ENCODE data around the gene OSGEPL1. TPM values are rescaled to one million over a fixed set of nuclear protein-coding genes. Genes with fewer than 3 reads are reported as not detected.
"Not testable (repeated sequence)": the region's sequence is repeated elsewhere in the genome, so short reads cannot be mapped to it uniquely, and the experiment has no call there.

Gene OSGEPL1
- total RNA-seq, 2 experiments from 2014 or later, result 14.3 to 15.5 TPM

DNA sequence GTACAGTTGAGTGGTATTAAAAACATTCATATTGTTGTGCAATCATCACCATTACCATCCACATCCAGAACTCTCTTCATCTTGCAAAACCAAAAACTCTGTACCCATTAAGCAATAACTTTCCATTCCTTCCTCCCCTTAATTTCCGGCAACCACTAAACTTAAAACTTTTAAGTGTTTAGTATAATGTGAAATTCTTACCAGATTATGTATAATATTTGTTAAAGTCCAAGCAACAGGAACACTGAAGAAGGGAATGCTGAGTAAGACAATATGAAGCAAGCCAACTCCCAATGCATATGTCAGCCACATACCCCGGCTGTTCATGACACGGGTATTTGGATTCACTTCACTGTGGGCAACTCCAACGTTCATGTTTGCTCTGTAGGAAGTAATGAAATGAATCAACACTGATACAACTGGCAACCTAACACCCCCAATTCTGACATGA is 19.7 kb upstream of the OSGEPL1 start:
- no peak for DNase-seq
- H3K4me1 Mint-ChIP-seq, result peaks cover 39% of the 10 kb centered on the region
- H3K27me3 Mint-ChIP-seq, result no peaks in the 10 kb centered on the region
- peaks cover 32% of the 10 kb centered on the region for H3K36me3 Mint-ChIP-seq
- H3K4me3 Mint-ChIP-seq, result peak overlapping the region; percentile 94
- ATAC-seq (ENCODE audit: low read depth), result no peak
- H3K9me3 Mint-ChIP-seq, result no peaks in the 10 kb centered on the region
- H3K27ac Mint-ChIP-seq, result peak overlapping the region; percentile 65
- POLR2A ChIA-PET, result interaction anchor here (1.1 to 2.4 kb wide), 3 partner anchors 14 to 20 kb away, joined by 3 to 42 read pairs (median 10); partner anchors contain the start of gene OSGEPL1

DNA sequence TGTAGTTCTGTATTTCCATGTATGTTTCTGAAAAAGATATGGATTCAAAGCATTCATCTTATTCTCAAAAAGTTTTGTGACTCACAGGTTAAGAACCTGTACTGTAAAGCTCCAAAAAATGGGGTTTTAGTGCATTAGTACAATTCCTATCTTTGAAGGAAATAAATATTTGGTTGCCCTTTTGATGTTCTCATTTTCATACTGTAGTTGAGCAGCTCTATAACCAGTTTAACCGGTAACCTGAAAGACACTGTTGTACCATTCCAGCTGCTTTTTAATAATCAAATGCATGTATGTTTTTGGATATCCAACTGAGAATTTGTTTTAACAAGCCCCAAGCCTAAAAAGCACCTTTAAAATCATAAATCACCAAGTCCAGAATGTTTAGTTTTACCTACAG is 9.6 kb upstream of the OSGEPL1 start:
- POLR2A ChIA-PET, result interaction anchor here (0.7 kb wide), 1 partner anchor 10 kb away, joined by 3 read pairs; the partner anchor contains the start of gene OSGEPL1
- Mint-ChIP-seq H3K4me1 (peaks cover 2% of the 10 kb centered on the region), H3K27me3 (no peaks in the 10 kb centered on the region), H3K27ac (no peak overlapping the region), H3K36me3 (peaks cover 23% of the 10 kb centered on the region), H3K9me3 (no peaks in the 10 kb centered on the region), H3K4me3 (no peak overlapping the region)
- no peak for DNase-seq
- no peak for ATAC-seq (ENCODE audit: low read depth)

DNA sequence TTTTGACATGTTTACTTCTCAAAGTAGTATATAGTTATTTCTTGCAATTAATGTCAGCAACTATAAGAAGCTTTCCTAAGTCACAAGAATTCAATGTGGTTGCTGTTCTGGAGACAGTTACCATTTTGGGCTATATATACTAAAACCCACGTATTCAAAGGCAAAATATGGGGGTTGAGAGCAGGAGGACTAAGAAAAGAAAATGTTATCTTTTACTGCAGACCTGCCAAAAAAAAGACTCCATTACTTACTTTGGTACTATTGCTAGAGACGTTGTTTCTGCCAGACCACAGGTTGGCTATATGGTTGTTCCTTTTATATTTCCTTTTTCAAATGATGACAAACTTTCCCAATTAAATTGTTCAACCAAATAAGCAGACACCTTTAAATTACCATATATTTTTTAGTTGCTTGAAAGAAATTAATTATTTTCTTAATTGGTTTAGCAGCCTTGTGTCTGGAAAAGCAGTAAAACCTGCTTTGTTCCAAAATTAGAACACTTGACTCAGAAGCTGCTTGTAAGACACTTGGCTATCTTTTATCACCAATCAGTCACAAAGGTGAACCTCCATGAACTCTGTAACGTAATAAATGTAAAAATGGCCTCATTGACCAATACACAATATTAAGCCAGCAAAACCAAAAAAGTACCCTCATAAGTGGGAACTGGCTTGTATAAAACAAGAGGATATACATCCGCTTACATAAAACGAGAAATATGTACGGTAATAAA is 8.2 kb upstream of the OSGEPL1 start:
- Mint-ChIP-seq H3K4me1 (no peaks in the 10 kb centered on the region), H3K4me3 (no peak overlapping the region), H3K27me3 (no peaks in the 10 kb centered on the region), H3K27ac (no peak overlapping the region), H3K9me3 (no peaks in the 10 kb centered on the region), H3K36me3 (peaks cover 23% of the 10 kb centered on the region)
- ATAC-seq (ENCODE audit: low read depth) (no peak), DNase-seq (no peak)
- POLR2A ChIA-PET, result no interaction called here

DNA sequence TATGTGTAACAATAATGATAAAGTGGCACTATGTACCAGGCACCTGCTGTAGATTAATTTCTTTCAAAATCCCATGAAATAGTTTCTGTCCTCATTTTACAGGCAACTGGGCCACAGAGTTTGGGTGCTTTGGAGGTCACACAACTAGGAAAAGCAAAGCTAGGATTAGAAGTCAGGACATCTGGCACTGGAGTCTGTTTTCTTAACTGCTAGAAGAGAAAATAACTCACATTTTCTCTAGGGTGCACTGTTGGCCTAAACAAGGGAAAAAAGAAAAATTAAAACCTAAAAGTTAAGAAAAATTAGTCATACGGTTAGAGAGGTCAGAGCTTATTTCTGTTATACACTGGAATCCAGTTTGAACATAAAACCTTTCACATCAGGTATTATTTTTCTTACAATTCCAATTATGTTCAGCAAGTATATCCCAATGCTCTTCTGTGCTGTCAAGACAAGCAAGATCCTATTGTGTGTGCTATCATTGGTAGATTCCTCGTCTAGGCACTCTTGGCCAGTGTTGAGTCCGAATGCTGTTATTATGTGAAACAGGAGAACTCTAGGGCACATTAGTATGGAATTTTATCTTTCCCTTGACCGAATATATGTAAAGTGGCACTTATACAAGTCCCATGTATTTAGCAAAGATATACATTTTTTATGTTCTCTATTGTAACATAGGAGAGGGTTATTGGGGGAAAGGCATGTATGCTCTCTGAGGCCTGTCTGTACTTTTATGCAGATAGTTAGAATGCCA is 1.5 kb upstream of the OSGEPL1 start:
- Mint-ChIP-seq H3K36me3 (peaks cover 15% of the 10 kb centered on the region), H3K27me3 (no peaks in the 10 kb centered on the region), H3K4me1 (peaks cover 11% of the 10 kb centered on the region), H3K27ac (peak overlapping the region; percentile 38), H3K9me3 (no peaks in the 10 kb centered on the region), H3K4me3 (peak overlapping the region; percentile 22)
- ATAC-seq (ENCODE audit: low read depth) (no peak), DNase-seq (no peak)
- POLR2A ChIA-PET, result interaction anchor here (1.6 kb wide), 1 partner anchor 19 kb away, joined by 10 read pairs; the partner anchor contains the start of genes ORMDL1 and PMS1

DNA sequence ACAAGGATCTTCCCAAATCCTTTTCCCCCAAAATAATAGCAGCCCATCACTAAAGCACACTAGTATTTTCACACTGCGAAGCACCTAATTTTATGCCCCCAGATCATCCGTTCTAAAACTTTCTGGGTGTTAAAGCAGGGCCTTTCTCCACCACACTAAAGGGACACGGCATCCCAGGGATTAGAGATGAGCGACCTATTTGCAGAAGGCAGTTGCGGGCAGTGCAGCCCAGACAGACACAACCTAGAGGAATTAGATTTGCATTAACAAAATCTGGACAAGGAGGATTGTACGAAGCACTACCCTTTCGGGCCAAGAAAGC is 402 bp downstream of the OSGEPL1 start:
- peak overlapping the region; percentile 88 for H3K4me3 Mint-ChIP-seq
- no peak for ATAC-seq (ENCODE audit: low read depth)
- H3K4me1 Mint-ChIP-seq, result peaks cover 11% of the 10 kb centered on the region

DNA sequence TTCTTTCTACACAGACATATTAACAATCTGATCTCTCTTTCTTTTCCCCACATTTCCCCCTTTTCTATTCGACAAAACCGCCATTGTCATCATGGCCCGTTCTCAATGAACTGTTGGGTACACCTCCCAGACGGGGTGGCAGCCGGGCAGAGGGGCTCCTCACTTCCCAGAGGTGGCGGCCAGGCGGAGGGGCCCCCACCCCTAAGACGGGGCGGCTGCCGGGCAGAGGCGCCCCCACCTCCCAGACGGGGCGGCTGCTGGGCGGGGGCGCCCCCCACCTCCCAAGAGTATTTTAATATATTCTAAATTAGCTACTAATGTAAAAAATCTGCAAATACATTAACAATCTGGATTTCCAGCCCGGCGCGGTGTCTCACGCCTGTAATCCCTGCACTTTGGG is 2.4 kb downstream of the OSGEPL1 start:
- H3K9me3 Mint-ChIP-seq; H3K27me3 Mint-ChIP-seq; DNase-seq; ATAC-seq (ENCODE audit: low read depth); POLR2A ChIA-PET; H3K27ac Mint-ChIP-seq; H3K4me3 Mint-ChIP-seq: not testable (repeated sequence)
- Mint-ChIP-seq H3K36me3 (peaks cover 10% of the 10 kb centered on the region), H3K4me1 (peaks cover 11% of the 10 kb centered on the region)

More for the DNA sequence above, 402 bp downstream of the OSGEPL1 start:
- H3K27me3 Mint-ChIP-seq, result no peaks in the 10 kb centered on the region
- DNase-seq, result no peak
- H3K9me3 Mint-ChIP-seq, result no peaks in the 10 kb centered on the region
- POLR2A ChIA-PET, result interaction anchor here (0.8 to 2.3 kb wide), 12 partner anchors 10 to 321 kb away, joined by 3 to 42 read pairs (median 4); partner anchors contain the start of genes ASNSD1, ORMDL1, PMS1 and SLC40A1
- H3K36me3 Mint-ChIP-seq, result peaks cover 17% of the 10 kb centered on the region
- H3K27ac Mint-ChIP-seq, result peak overlapping the region; percentile 98

DNA sequence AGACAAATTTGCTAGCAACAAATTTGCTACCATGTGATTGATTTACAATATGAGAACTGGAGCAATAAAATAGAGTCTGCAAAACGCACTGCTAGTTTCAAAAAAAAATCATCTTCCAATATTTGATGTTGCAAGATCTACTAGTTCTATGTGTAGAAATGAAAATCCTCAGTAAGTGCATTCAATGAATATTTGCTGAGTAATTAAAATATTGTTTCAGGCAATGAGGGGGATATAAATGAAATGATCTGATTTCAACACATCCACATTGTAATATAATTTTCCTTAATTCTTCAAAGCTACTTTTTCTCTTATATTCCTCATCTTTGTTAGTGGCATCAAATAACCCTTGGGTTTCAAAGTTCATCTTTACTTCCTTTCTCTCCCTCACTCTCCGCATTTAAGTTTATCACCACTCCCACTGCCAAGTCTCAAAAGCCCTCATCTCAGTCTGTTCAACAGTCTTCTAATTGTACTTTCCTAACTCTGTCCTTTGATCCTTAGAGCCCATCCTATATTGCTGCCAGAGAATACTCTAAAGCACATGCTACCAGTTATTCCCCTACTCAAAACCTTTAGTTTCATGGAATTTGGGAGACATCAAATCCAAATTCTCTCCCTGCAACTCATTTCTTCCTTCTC is 6.2 kb downstream of the OSGEPL1 start:
- Mint-ChIP-seq H3K27me3 (no peaks in the 10 kb centered on the region), H3K36me3 (peaks cover 10% of the 10 kb centered on the region), H3K4me1 (peaks cover 3% of the 10 kb centered on the region), H3K9me3 (no peaks in the 10 kb centered on the region), H3K27ac (no peak overlapping the region), H3K4me3 (no peak overlapping the region)
- POLR2A ChIA-PET, result no interaction called here
- no peak for DNase-seq
- ATAC-seq (ENCODE audit: low read depth), result no peak

DNA sequence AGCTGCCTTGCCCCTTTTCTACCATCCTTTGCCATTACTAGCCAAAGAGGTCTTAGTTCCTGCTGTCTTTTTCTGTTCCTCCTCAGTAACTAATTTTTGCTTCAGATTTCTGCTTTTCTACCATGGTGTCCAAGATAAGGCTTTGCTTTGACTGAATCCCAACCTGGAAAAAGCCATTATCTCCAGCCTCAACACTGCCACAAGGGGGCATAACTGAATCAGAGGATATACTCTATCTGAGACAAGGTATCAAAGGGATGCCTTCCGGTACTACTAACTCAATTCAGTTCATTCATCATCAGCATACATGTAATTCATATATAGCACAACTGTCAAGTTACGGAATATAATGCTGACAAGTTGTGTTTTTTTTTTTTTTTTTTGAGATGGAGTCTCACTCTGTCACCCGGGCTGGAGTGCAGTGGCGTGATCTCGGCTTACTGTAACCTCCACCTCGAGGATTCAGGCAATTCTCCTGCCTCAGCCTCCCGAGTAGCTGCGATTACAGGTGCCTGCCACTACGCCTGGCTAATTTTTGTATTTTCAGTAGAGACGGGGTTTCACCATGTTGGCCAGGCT is 11.4 kb downstream of the OSGEPL1 start:
- POLR2A ChIA-PET, result no interaction called here
- Mint-ChIP-seq H3K27me3 (no peaks in the 10 kb centered on the region), H3K4me1 (no peaks in the 10 kb centered on the region), H3K4me3 (no peak overlapping the region), H3K36me3 (peaks cover 1% of the 10 kb centered on the region), H3K27ac (peak overlapping the region; percentile 70), H3K9me3 (no peaks in the 10 kb centered on the region)
- ATAC-seq (ENCODE audit: low read depth) (peak; percentile 67), DNase-seq (no peak)

DNA sequence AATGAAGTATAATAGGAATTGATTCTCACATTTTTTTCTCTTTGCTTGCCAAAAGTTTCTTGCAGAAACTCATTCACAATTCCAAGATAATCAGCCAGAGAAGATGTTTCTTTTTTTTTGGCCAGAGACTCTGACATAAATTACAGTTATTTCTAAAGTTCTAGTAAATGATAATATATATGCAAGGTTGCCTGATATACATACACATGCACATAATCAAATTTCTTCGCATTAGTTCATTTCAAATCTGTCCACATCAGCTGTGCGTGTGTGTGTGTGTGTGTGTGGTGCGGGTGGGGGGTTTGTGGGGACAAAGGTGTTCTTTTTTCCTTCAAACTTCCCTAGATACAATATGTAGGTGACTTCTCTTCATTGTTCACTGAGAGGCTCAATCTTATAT is 33.2 kb downstream of the OSGEPL1 start:
- no peak overlapping the region for H3K4me3 Mint-ChIP-seq
- H3K27me3 Mint-ChIP-seq, result no peaks in the 10 kb centered on the region
- DNase-seq (no peak), ATAC-seq (ENCODE audit: low read depth) (no peak)
- no peak overlapping the region for H3K27ac Mint-ChIP-seq
- no peaks in the 10 kb centered on the region for H3K4me1 Mint-ChIP-seq
- H3K36me3 Mint-ChIP-seq, result peaks cover 2% of the 10 kb centered on the region
- POLR2A ChIA-PET, result no interaction called here
- H3K9me3 Mint-ChIP-seq, result no peaks in the 10 kb centered on the region

DNA sequence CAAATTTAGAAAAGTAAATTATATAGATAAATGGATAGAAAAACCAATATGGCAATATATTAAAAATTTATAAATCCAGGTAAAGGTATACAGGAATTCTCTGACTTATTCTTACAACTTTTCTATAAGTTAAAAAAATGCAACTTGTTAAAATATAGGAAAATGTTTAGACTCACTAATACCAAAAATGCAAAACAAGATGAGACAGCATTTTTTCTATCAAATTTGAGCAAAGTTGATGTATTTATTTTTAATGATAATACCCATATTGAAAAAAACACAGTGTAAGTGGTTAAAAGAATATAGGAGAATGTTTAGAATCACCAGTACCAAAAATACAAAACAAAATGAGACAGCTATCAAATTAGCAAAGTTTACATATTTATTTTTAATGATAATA is 35.7 kb downstream of the OSGEPL1 start:
- peaks cover 4% of the 10 kb centered on the region for H3K36me3 Mint-ChIP-seq
- no peak overlapping the region for H3K4me3 Mint-ChIP-seq
- POLR2A ChIA-PET, result no interaction called here
- H3K27me3 Mint-ChIP-seq, result no peaks in the 10 kb centered on the region
- DNase-seq, result no peak
- ATAC-seq (ENCODE audit: low read depth), result no peak
- H3K27ac Mint-ChIP-seq, result no peak overlapping the region
- H3K9me3 Mint-ChIP-seq, result no peaks in the 10 kb centered on the region
- no peaks in the 10 kb centered on the region for H3K4me1 Mint-ChIP-seq

DNA sequence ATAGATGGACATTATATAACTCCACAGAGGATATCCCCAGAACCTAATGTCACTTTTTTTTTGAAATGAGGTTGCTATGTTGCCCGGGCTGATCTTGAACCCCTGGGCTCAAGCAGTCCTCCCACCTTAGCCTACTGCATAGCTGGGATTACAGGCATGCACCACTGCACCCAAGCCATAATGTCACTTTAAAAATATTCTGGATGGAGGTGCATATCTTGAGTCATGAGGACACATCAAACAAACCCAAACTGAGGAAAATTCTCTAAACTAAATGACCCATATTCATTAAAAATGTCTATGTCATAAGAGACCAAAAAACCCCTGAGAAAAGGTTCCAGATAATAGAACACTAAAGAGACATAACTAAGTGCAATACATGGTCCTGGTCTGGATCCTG is 36.3 kb downstream of the OSGEPL1 start:
- H3K4me1 Mint-ChIP-seq, result no peaks in the 10 kb centered on the region
- ATAC-seq (ENCODE audit: low read depth), result no peak
- H3K27ac Mint-ChIP-seq, result no peak overlapping the region
- H3K27me3 Mint-ChIP-seq, result no peaks in the 10 kb centered on the region
- H3K4me3 Mint-ChIP-seq, result no peak overlapping the region
- no peak for DNase-seq
- H3K36me3 Mint-ChIP-seq, result peaks cover 4% of the 10 kb centered on the region
- POLR2A ChIA-PET, result no interaction called here
- H3K9me3 Mint-ChIP-seq, result no peaks in the 10 kb centered on the region

DNA sequence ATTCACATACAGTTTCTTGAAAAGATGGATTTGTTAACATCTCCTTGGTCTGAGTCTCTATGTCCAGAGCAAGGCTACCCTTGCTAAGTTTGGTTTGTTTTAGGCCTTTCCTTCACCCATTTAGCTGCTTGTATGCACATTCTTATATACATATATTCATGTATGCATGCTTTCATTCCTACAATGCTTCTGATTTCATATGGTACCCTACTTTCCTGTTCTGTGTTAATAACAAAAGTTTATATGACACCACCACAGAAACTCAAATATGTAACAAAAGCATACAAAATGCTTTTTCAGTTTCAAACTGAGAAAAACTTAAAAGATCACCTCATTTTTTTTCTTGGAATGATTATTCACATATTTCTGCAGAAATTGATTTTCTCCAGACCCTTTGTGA is 39.4 kb downstream of the OSGEPL1 start:
- no peak for DNase-seq
- Mint-ChIP-seq H3K36me3 (peaks cover 4% of the 10 kb centered on the region), H3K4me3 (no peak overlapping the region), H3K4me1 (no peaks in the 10 kb centered on the region), H3K27ac (no peak overlapping the region), H3K27me3 (no peaks in the 10 kb centered on the region), H3K9me3 (no peaks in the 10 kb centered on the region)
- no peak for ATAC-seq (ENCODE audit: low read depth)
- POLR2A ChIA-PET, result no interaction called here

DNA sequence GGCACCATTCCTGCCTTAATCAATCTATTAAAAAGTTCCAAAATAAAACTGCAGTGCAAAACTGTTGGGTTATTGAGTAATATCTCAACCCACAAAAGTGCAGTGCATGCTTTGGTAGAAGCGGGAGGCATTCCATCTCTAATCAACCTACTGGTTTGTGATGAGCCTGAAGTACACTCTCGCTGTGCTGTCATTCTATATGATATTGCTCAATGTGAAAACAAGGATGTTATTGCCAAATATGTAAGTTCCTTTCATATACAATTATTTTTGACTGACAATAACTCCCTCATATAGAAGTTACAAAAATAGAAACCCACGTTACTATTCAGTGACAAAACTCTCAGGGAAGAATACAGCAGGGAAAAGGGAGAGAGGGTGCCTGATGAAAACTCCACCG is 43.0 kb downstream of the OSGEPL1 start:
- no peaks in the 10 kb centered on the region for H3K4me1 Mint-ChIP-seq
- H3K27me3 Mint-ChIP-seq, result no peaks in the 10 kb centered on the region
- no peak overlapping the region for H3K27ac Mint-ChIP-seq
- DNase-seq (no peak), ATAC-seq (ENCODE audit: low read depth) (no peak)
- peaks cover 6% of the 10 kb centered on the region for H3K36me3 Mint-ChIP-seq
- no peak overlapping the region for H3K4me3 Mint-ChIP-seq
- POLR2A ChIA-PET, result no interaction called here
- H3K9me3 Mint-ChIP-seq, result peaks cover 5% of the 10 kb centered on the region
